ENCODE measurements around the gene ACSL3. TPM values are rescaled to one million over a fixed set of nuclear protein-coding genes. Genes with fewer than 3 reads are reported as not detected.
"Not testable (repeated sequence)": the region's sequence is repeated elsewhere in the genome, so short reads cannot be mapped to it uniquely, and the experiment has no call there.

ACSL3 gene
- 10 to 100 TPM; 37.8 to 38.1 TPM for total RNA-seq
- long read RNA-seq, full-length matches to known transcripts: 28 of 40 reads
- long read RNA-seq, partial matches to known transcripts: 5 of 40 reads
- long read RNA-seq, other reads (novel, unspliced or antisense): 7 of 40 reads

GRCh38 chr2:222860740-222861410 lies at the start of gene ACSL3:
TSS of gene ACSL3 (plus strand) at chr2:222861036. CDS start at chr2:222908773, 47,737 bp downstream.
- intact Hi-C loops (cut with DNase I): loop anchor here in 1 of 2 donors (2.0 to 5.0 kb wide), 2 partner anchors 69 to 152 kb away; no protein-coding TSS in a partner anchor
- DNase-seq (peak; percentile 98), ATAC-seq (peak; percentile 97 to 98)

GRCh38 chr2:222811828-222812227 lies 49.0 kb upstream of the ACSL3 start:
- no peak for DNase-seq
- ATAC-seq: no peak
- intact Hi-C loops (cut with DNase I): loop anchor here in 1 of 2 donors (5.0 kb wide), 1 partner anchor 40 kb away; no protein-coding TSS in a partner anchor

- no peak for DNase-seq
- no peak for ATAC-seq
- intact Hi-C loops (cut with DNase I): loop anchor here in 1 of 2 donors (5.0 kb wide), 1 partner anchor 39 kb away; no protein-coding TSS in a partner anchor
These were observed 47.5 kb upstream of the ACSL3 start for GRCh38 chr2:222813177-222813843.

- ATAC-seq: peak in 1 of 2 donors; percentile 87
- DNase-seq: no peak
- intact Hi-C loops (cut with DNase I): no loop called here
These were observed 41.0 kb upstream of the ACSL3 start for GRCh38 chr2:222819722-222820333.

GRCh38 chr2:222823183-222823930 lies 37.5 kb upstream of the ACSL3 start:
- ATAC-seq: peak in 1 of 2 donors; percentile 73
- intact Hi-C loops (cut with DNase I): no loop called here
- DNase-seq: no peak

- no peak for DNase-seq
- intact Hi-C loops (cut with DNase I): no loop called here
- ATAC-seq: no peak
These were observed 35.8 kb upstream of the ACSL3 start for GRCh38 chr2:222825031-222825430.

- no peak for DNase-seq
- intact Hi-C loops (cut with DNase I): no loop called here
- ATAC-seq: no peak
These were observed 33.4 kb upstream of the ACSL3 start for GRCh38 chr2:222827417-222827816.

- intact Hi-C loops (cut with DNase I): no loop called here
- ATAC-seq (no peak), DNase-seq (no peak)
These were observed 32.3 kb upstream of the ACSL3 start for GRCh38 chr2:222828572-222828971.

- no peak for ATAC-seq
These were observed 30.7 kb upstream of the ACSL3 start for GRCh38 chr2:222830164-222830563.

GRCh38 chr2:222833410-222833809 lies 27.4 kb upstream of the ACSL3 start:
- DNase-seq (no peak), ATAC-seq (no peak)
- intact Hi-C loops (cut with DNase I): no loop called here

More at GRCh38 chr2:222830164-222830563, 30.7 kb upstream of the ACSL3 start:
- no peak for DNase-seq
- intact Hi-C loops (cut with DNase I): no loop called here

- intact Hi-C loops (cut with DNase I): no loop called here
These were observed 25.6 kb upstream of the ACSL3 start for GRCh38 chr2:222835143-222835822.

GRCh38 chr2:222835823-222836151 lies 25.0 kb upstream of the ACSL3 start:
- ATAC-seq (no peak), DNase-seq (no peak)
- intact Hi-C loops (cut with DNase I): no loop called here

More at GRCh38 chr2:222835143-222835822, 25.6 kb upstream of the ACSL3 start:
- ATAC-seq (no peak), DNase-seq (no peak)

- DNase-seq (no peak), ATAC-seq (peak in 1 of 2 donors; percentile 85)
- intact Hi-C loops (cut with DNase I): no loop called here
These were observed 23.2 kb upstream of the ACSL3 start for GRCh38 chr2:222837643-222838056.

GRCh38 chr2:222840060-222840802 lies 20.6 kb upstream of the ACSL3 start:
- no peak for DNase-seq
- intact Hi-C loops (cut with DNase I): no loop called here
- no peak for ATAC-seq

GRCh38 chr2:222842491-222843174 lies 18.2 kb upstream of the ACSL3 start:
- ATAC-seq (no peak), DNase-seq (no peak)
- intact Hi-C loops (cut with DNase I): no loop called here

- no peak for DNase-seq
- intact Hi-C loops (cut with DNase I): no loop called here
- ATAC-seq: peak in 1 of 2 donors; percentile 65
These were observed 16.5 kb upstream of the ACSL3 start for GRCh38 chr2:222844323-222844722.

GRCh38 chr2:222845314-222845713 lies 15.5 kb upstream of the ACSL3 start:
- ATAC-seq; intact Hi-C loops (cut with DNase I): not testable (repeated sequence)

More at GRCh38 chr2:222845314-222845713, 15.5 kb upstream of the ACSL3 start:
- not testable (repeated sequence) for DNase-seq
